A549 treated with CpdA at 1 μM for 4 hours (cell line): ENCODE data around the gene ASAP2. TPM values are rescaled to one million over a fixed set of nuclear protein-coding genes. Genes with fewer than 3 reads are reported as not detected.

Experiments
- total RNA-seq: library from RNA; stranded (reverse); fragments of 200-300 nt; extraction: Qiagen RNA extraction; gene quantifications from 5 replicates; pipeline ENCODE4 v1.2.3, GENCODE V29; 2022; ENCODE audit warnings: low read depth

Gene ASAP2
- 27.8 to 37.4 TPM (median 34.4 TPM) in 5 replicates for total RNA-seq

GRCh38 chr2:9205963-9206948 is at the start of gene ASAP2:
Gene ASAP2, plus strand, starts transcription at chr2:9206812. Its CDS starts 293 bp downstream, at chr2:9207105.

GRCh38 chr2:9423100-9423921 is 216.7 kb downstream of the ASAP2 start, which contains the start of the genes CPSF3 and ITGB1BP1:
Gene CPSF3, plus strand, starts transcription at chr2:9423654. Its CDS starts 120 bp downstream, at chr2:9423774.
Gene ITGB1BP1, minus strand, starts transcription at chr2:9423528. Its CDS starts 4,831 bp downstream, at chr2:9418697.

Other genes starting within 250 kb of the ASAP2 start
- gene MBOAT2, start 203.1 kb upstream of the ASAP2 start, total RNA-seq = 25.0 to 38.0 TPM (median 33.7 TPM) in 5 replicates
- gene ITGB1BP1, start 216.7 kb downstream of the ASAP2 start, total RNA-seq = 148 to 181 TPM (median 160 TPM) in 5 replicates
- gene CPSF3, start 216.8 kb downstream of the ASAP2 start, total RNA-seq = 49.4 to 64.1 TPM (median 54.5 TPM) in 5 replicates